HG02678 (cell line): ENCODE results near the gene PIK3R3.

Experiments
- ATAC-seq: cut with Tn5 transposase; IDR thresholded peaks from one replicate; pipeline ENCODE4 v1.9.1; 2021; ENCODE audit warnings: mild to moderate bottlenecking, moderate library complexity; ENCODE audit not compliant: unreplicated experiment

The PIK3R3 gene

GRCh38 chr1:46132529-46133180 lies at the start of gene PIK3R3:
Gene PIK3R3 (minus strand): TSS chr1:46132629. CDS start chr1:46131952, 677 bp downstream.
- peak; percentile 93 for ATAC-seq

- no peak for ATAC-seq
These were observed 49.2 kb upstream of the PIK3R3 start for GRCh38 chr1:46181343-46182260.

DNA sequence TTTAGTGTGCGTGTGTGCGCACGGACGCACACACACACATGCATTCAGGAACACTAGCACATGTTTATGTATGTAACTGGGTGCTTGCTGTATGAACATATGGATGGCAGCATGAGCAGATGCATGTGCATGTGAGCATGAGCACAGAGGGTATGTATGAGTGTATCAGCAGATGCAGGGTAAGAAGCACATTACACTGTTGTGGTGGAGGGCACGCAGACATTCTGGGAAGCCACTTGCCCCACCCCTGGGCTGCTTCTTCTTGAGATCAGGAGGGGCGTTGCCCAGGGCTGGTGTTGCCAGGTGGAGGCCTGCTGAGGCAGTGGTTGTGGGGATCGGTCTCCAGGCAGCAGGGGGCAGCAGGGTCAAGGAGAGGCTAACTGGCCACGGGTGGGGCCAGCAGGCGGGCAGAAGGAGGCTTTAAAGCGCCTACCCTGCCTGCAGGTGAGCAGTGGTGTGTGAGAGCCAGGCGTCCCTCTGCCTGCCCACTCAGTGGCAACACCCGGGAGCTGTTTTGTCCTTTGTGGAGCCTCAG lies 47.7 kb upstream of the PIK3R3 start:
- no peak for ATAC-seq

- ATAC-seq: no peak
These were observed 47.0 kb upstream of the PIK3R3 start for GRCh38 chr1:46179138-46180081.

- ATAC-seq: no peak
These were observed 43.9 kb upstream of the PIK3R3 start, which contains the start of gene P3R3URF for GRCh38 chr1:46176211-46176865. Gene P3R3URF (minus strand): TSS chr1:46176488. CDS start chr1:46176471, 17 bp downstream.

- ATAC-seq: no peak
These were observed 42.8 kb upstream of the PIK3R3 start for GRCh38 chr1:46175243-46175642.

GRCh38 chr1:46174448-46175231 lies 42.2 kb upstream of the PIK3R3 start, which contains the start of gene TSPAN1:
Gene TSPAN1 (plus strand): TSS chr1:46175087. CDS start chr1:46181108, 6,021 bp downstream.
- no peak for ATAC-seq

GRCh38 chr1:46173361-46173856 lies 41.0 kb upstream of the PIK3R3 start:
- no peak for ATAC-seq

DNA sequence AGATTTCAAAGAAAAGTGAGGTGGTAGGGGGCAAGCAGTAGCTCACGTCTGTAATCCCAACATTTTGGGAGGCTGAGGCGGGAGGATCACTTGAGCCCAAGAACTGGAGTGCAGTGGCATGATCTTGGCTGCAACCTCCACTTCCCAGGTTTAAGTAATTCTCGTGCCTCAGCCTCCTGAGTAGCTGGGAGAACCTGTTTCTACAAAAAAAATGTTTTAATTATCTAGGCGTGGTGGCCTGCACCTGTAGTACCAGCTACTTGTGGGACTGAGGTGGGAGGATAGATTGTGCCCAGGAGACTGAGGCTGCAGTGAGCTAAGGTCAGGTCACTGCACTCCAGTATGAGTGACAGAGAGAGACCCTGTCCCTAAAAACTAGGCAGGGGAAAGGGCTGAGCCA lies 39.9 kb upstream of the PIK3R3 start:
- no peak for ATAC-seq

- ATAC-seq: no peak
These were observed 39.4 kb upstream of the PIK3R3 start for GRCh38 chr1:46171871-46172270.

GRCh38 chr1:46171351-46171750 lies 38.9 kb upstream of the PIK3R3 start:
- no peak for ATAC-seq

DNA sequence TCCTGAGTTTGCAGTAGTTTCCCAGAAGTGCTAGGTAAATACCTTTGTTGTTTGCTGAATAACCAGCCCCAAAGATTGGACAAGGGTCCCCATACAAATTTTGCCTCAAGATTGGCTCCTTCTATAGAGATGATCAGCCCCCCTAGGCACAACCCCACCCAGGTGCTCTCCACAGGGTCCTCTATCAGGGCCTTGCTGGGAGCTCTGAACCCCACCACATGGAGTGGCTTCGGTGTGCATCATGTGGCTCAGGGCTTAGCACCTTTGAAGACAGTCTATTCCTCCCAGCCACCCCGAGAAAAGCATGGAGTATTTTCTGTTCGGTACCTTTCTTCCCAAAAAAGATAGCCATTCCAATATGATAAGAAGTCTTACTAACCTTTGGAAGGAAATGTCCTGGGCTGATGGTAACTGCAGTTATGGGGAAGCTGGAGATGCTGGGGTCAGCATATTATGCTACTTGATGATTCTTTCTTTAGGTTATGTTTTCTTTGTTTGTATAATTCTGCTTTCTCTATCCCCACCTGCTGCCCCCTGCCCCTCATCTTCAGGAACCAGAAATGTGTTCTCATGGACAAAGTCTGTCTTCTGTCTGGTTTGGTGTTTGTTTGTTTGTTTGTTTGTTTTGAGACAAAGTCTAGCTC lies 37.5 kb upstream of the PIK3R3 start:
- no peak for ATAC-seq

DNA sequence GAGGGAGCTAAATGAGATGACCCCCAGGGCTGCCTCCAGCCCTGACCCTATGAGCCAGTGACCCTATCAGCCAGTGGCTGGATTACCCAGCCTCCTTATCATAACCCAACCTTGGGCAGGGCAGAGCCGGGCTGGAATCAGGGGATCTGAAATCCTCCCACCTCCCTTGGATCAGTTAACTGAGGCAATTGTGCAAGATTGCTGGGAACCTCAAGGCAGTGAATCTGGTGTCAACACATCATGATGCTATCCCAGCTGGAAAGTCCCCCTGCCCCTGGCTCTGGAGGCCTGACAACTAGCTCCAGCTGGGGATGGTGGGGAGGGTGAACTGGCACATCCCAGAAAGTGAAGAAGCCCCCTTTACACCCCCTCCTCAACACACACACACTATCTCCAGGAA lies 36.0 kb upstream of the PIK3R3 start:
- no peak for ATAC-seq

GRCh38 chr1:46166521-46167462 lies 34.4 kb upstream of the PIK3R3 start:
- ATAC-seq: no peak

- no peak for ATAC-seq
These were observed 27.8 kb upstream of the PIK3R3 start for GRCh38 chr1:46160212-46160611.

- peak; percentile 42 for ATAC-seq
These were observed 27.1 kb upstream of the PIK3R3 start for GRCh38 chr1:46159516-46159915.
